GM19099 (cell line): ENCODE results near the gene ZER1.

Experiments used
- POLR2A ChIP-seq: IDR thresholded peaks from 3 replicates; pipeline ENCODE4 v1.6.1; 2011; ENCODE audit warnings: low read depth; ENCODE audit not compliant: insufficient read length; ENCODE audit errors: extremely low read depth

Gene ZER1

DNA sequence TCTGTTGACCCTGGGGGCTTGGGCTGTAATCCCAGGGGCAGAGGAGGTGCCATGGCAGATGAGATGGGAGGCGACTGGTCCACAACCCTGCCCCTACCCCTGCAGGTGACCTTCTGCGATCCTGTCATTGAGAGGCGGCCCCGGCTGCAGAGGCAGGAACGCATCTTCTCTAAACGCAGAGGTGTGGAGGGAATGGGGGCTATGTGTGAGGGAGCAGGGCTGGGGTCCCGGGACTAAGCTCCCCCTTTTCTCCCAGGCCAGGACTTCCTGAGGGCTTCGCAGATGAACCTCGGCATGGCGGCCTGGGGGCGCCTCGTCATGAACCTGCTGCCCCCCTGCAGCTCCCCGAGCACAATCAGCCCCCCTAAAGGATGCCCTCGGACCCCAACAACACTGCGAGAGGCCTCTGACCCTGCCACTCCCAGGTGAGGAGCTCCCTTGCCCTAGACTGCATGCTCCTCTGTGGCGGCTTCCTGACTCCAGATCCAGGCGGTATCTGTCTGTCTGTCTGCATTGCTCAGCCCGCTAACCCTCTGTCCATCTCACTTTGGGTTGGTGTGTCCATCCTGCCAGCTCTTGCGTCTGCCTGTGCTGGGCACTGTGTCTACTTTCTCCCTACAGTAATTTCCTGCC lies 57.7 kb downstream of the ZER1 start:
- TF ChIP-seq POLR2A: no peak

DNA sequence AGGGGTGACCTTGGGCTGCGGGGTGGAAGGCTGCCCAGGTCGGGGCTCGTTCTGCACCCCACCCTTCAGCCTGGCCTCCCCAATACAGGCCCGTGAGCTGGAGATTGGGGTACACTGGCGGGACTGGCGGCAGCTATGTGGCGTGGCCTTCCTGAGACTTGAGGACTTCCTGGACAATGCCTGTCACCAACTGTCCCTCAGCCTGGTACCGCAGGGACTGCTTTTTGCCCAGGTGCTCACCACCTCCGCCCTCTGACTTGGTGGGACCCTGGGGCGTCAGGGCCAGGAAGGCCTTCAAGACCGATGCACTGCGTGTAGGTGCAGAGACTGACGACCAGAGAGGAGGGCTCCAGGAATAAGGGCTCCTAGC lies 58.3 kb downstream of the ZER1 start:
- TF ChIP-seq POLR2A: no peak

DNA sequence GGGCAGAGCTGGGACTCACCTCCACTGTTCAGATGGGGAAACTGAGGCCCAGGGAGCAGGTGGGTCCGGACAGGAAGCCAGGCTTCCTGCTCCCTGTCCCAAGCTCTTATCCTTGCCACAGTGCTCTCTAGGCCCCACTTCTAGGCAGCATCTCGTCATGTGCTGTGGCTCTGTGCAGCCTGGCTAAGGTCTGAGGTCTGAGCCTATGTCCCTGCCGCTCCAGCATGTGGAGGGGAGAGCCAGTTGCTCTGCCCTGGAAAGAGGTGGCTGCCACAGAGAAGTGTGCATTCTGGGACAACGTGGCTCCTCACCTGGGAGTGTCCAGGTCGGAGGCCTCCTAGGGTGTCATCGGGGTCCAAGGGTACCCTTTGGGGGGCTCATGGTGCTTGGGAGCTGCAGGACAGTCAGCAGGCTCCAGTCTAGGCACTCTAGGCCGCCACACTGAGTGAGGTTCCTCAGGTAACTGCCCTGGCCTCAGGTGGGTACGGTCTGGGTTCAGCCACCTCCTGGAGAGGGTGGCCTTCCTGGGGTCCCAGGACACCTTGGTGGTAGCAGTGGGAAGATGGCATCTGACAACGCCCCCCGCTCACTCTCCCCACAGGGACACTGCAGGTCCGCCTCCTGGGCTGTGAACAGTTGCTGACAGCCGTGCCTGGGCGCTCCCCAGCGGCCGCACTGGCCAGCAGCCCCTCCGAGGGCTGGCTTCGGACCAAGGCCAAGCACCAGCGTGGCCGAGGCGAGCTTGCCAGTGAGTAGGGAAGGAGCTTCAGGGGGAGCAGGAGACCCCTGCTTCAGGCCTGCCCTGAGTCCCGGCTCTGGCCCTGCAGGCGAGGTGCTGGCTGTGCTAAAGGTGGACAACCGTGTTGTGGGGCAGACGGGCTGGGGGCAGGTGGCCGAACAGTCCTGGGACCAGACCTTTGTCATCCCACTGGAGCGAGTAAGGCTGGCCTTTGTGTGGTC lies 59.0 kb downstream of the ZER1 start:
- TF ChIP-seq POLR2A: no peak

DNA sequence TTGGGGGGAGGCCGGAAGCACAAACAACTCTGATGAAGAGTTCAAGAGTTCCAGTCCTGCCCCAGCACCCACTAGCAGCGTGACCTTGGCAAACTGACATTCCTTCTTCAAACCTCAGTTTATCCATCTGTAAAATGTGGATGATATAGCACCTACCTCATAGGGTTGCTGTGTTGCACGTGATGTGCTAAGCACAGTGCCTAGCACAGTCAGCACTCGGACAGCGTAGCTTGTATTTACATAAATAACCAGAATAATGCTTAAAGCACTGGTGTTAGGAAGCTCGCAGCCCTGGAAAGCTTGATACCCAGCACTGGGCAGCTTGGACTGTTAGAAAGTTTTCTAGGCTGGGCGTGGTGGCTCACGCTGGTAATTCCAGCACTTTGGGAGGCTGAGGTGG lies 64.3 kb downstream of the ZER1 start:
- no peak for TF ChIP-seq POLR2A

DNA sequence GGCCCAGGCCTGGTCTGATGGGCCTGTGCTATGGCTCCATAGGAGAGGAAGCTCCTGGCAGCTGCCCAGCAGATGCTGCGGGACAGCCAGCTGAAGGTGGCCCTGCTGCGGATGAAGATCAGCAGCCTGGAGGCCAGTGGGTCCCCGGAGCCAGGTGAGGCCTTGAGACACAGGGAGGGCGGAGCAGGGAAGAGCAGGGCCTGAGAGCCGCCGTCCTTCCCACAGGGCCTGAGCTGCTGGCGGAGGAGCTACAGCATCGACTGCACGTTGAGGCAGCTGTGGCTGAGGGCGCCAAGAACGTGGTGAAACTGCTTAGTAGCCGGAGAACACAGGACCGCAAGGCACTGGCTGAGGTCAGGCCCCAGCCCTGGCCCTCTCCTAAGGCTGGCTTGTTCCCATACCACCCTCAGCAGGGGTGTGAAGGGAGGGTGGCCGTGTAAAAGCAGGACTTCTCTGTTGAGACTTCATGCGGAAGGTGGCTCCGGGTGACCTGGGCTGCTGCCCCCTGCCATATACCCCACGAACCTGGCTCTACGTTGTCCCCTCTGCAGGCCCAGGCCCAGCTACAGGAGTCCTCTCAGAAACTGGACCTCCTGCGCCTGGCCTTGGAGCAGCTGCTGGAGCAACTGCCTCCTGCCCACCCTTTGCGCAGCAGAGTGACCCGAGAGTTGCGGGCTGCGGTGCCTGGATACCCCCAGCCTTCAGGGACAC lies 64.9 kb downstream of the ZER1 start:
- no peak for TF ChIP-seq POLR2A

DNA sequence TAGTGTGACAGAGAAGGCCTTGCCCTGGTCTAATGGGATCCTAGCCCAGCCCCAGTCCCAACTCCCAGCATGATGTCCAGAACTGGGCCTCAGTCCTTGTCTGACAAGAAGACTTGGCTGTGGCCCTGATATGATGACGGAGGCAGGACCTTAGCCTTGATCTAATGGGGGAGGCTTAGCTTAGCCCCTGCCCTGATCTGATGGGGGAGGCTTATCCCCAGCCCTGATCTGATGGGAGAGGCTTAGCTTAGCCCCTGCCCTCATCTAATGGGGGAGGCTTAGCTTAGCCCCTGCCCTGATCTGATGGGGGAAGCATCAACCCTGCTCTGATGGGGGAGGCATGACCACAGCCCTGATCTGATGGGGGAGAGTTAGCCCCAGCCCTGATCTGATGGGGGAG lies 65.7 kb downstream of the ZER1 start:
- TF ChIP-seq POLR2A: no peak

DNA sequence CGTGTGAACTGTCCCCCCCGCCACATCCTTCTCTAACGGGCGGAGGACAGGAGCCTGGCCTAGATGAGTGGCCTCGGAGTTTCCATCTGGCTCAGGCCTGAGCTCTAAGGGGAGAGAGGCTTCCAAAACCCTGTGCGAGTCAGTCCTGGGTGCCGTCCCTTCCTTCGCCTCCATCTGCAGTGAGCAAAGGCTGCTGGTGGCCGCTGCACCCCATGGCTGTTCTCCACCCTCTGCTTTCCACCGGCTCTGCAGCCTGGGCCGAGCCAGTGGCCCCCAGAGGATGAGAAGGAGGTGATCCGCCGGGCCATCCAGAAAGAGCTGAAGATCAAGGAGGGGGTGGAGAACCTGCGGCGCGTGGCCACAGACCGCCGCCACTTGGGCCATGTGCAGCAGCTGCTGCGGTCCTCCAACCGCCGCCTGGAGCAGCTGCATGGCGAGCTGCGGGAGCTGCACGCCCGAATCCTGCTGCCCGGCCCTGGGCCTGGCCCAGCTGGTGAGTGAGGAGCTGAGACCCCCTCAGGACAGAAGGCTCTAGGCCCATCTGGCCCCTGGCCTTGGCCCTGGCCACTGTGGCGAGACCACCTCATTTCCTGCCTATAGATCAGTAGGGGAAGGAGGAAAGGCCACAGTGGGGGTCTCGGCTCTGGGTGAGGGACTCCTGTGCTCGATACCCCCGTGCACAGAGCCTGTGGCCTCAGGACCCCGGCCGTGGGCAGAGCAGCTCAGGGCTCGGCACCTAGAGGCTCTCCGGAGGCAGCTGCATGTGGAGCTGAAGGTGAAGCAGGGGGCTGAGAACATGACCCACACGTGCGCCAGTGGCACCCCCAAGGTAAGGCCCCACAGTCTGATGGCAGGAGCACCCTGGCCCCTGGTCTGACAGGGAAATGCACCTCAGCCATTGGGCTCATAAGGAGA lies 66.4 kb downstream of the ZER1 start:
- TF ChIP-seq POLR2A: no peak

DNA sequence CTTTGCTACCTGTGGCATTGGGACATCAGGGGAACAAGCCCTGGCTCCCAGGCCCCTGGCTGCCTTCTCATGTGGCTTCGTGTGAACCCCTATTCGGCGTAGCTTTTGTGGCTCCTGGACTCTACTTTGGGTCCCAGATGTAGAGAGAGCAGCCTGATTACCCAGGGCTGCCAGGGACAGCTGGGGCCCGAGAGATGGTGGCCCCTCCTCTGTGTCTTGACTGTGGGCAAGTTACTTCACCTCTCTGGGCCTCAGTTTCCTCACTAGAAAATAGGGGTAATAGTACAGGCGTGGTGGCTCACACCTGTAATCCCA lies 67.4 kb downstream of the ZER1 start:
- no peak for TF ChIP-seq POLR2A

DNA sequence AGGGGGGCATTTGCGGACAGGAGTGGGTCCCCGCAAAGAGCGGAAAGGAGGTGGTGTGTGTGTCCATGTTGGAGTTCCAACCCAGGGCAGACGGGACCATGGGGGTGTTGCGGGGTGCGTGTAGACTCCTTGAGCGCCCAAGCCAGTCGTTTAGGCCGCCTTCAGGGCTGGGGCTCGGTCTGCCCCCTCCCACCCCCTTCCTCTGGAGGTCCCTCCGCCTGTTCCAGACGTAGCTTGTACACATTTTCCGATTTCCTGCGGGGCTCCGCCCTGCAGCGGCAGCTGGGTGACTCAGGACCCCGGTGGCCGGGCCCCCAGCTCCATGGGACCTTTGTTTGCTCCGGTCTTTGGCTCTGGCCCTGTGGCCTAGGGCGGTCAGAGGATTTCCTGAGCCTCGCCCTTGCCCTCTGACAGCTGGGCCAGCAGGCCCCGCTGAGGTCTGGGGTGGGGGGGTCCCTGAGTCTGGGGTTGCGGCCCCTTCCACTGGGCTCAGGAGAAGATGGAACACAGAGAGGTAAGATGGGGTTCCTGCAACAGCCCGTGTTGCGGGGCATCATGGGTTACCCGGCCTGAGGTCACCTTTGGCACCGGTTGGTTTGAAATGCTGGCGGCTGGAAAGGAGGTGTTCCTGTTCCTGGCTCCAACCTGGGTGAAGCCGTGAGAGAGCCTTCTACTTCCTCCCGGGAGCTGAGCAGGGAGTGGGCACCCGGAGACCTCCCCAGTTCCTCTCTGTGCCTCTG lies 67.9 kb downstream of the ZER1 start:
- TF ChIP-seq POLR2A: no peak

DNA sequence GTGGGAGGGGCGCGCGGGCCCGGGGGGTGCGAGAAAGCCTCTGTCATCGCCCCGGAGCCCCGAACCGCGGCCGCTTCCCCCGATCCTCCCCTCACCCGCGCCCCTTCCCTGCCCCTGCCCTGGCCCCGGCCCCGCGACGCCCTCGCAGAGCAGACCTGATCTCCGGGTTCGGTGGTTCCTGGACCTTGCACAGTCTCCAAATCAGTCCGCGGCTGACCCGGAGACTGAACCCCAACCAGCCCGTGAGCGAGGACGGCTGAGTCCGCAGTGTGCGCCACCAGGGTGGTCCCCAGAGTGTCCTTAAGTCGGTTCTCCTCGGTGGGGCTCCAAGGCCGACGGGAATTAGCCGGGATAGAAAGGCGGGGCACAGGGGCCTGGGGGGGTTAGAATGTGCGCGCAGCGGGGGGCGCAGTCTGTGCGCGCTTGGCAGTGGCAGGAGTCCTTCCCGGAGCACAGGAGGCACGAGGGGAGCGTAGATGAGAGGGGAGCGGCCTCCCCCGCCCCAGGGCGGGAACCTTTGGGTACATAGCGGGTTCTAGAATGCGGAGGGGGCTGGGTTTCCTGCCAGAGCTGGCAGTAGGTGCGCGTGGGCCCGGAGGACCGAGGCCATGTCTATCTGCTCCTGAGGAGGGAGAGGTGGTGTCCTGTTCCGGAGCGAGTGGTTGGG lies 68.6 kb downstream of the ZER1 start:
- TF ChIP-seq POLR2A: no peak

DNA sequence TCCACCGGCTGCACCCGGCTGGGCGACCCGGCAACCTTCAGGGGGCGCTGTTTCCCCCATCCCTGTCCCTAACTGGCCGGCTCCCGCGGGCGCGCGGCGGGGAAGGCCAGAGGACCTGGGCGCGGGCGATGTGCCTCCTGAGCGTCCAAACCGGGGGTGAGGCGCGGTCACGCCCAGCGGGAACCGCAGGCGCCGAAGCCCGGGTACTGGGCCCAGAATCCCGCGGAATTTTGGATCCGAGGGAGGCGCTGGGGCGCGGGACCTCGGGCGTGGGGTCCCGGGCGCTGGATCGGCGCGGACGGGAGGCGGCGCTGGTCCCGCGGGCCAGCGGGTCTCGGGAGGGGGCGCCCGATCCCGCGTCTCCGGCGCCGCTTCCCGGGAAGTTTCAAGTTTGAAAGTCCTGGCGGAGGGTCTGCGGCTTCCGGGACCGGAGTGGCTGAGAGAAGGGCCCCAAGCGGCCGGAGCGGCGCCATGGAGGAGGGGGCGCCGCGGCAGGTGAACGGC lies 69.2 kb downstream of the ZER1 start, which contains the start of gene PKN3:
Gene PKN3 (plus strand): TSS at position 59 of the 504 bp plus-strand sequence. CDS start 413 bp downstream, at position 472.
- peak; percentile 58 for TF ChIP-seq POLR2A

DNA sequence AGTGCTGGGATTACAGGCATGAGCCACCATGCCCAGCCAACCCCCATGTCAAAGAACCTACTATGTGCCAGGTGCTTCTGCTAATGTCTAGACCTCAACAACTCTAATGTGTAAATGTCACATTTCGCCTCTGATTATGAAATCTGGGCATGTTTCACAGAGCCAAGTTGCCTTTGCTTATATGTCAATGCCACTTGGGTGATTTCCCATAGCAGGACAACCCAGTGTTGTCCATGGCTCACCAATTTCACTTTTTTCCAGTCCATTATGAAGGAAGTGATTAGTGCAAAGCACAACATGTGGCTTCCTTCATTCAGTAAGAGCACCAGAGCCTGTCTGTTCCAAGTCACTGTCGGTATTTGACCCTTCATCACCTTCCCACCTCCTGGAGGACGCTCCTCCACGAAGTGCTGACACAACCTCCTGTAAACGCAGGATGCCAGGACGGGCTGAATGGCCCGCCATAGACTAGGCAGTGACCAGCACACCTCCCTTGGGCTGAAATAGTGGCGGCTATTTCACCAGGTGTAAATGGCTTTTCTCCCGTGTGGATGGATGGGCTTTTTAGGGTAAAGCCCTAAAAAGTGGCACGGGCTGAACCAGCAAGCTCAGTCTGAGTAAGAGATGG lies 70.4 kb downstream of the ZER1 start:
- no peak for TF ChIP-seq POLR2A
